HG02798 (cell line): ENCODE data around the gene B3GNT4.
"Not testable (repeated sequence)": the region's sequence is repeated elsewhere in the genome, so short reads cannot be mapped to it uniquely, and the experiment has no call there.

Experiments used
- ATAC-seq: cut with Tn5 transposase; IDR thresholded peaks from one replicate; pipeline ENCODE4 v1.9.1; 2021; ENCODE audit warnings: mild to moderate bottlenecking; ENCODE audit not compliant: unreplicated experiment, poor library complexity

Gene B3GNT4

DNA sequence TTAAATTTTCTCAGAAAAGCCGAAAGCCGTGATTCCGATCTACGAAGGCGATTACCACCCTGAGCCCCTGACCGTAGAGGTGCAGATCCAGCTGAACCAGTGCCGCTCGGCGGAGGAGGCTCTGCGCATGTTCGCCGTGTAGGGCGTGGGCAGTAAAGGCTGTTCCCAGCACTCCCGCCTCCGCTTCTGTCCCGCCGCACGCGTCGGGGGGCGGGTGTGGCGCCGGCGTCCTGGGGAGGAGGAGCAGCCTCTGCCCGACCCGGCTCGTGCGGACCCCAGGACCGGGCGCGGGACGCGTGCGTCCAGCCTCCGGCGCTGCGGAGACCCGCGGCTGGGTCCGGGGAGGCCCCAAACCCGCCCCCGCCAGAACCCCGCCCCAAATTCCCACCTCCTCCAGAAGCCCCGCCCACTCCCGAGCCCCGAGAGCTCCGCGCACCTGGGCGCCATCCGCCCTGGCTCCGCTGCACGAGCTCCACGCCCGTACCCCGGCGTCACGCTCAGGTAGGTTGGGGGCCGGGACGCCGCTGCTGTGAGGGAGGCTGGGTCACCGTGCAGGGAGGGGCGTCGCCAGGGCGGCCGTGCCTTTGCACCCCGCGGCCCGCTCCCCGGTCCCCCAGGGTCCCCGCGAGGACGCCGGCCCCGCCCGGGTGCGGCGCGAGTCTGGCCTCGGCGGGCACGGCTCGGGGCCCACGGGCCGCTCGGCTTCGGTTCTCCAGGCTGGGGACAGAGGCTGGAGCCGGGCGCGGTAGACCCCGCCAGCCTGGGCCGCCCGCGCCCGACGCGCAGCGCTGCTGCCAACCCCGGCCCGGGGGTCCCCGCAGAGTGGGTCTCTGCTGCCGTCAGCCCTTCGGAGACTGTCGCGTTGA lies at the start of gene B3GNT4:
Gene B3GNT4 (plus strand): TSS at position 409 of the 866 bp plus-strand sequence. CDS start 910 bp downstream, outside the sequence.
- peak; percentile 44 for ATAC-seq

DNA sequence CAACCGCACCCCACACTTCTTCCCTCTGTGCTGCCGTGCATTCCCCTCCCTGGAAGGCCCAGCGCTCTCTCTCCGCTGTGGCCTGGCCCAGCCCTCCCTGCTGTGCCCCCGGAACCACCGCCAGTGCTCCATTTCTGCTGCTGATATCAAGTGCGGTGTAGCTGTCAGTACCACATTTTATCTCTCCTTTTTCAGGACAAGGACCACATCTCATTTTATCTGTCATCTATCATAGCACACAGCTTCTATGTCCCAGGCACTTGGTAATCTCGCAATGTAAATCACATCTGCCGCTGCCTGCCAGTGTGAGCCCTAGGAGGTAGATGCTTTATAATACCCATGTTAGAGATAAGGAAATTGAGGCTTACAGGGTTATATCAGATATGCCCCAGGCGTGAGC lies 47.8 kb upstream of the B3GNT4 start:
- ATAC-seq: no peak

GRCh38 chr12:122158700-122159285 lies 44.7 kb upstream of the B3GNT4 start:
- no peak for ATAC-seq

GRCh38 chr12:122159882-122160281 lies 43.6 kb upstream of the B3GNT4 start:
- no peak for ATAC-seq

- no peak for ATAC-seq
Measured at GRCh38 chr12:122160761-122161160, 42.7 kb upstream of the B3GNT4 start.

DNA sequence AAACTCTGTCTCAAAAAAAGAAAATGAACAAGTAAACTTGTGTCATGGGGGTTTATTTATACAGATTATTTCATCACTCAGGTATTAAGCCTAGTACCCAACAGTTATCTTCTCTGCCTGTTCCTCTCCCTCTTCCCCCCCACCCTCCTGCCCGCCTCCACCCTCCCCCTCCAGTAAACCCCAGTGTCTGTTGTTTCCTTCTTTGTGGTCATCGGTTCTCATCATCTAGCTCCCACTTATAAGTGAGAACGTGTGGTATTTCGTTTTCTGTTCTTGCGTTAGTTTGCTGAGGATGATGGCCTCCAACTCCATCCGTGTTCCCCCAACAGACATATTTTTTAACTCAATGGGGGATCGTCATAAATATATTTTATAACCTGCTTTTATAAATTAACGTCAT lies 41.8 kb upstream of the B3GNT4 start:
- ATAC-seq: no peak

GRCh38 chr12:122162976-122163375 lies 40.5 kb upstream of the B3GNT4 start:
- ATAC-seq: no peak

GRCh38 chr12:122166422-122167349 lies 36.8 kb upstream of the B3GNT4 start:
- peak; percentile 73 for ATAC-seq

DNA sequence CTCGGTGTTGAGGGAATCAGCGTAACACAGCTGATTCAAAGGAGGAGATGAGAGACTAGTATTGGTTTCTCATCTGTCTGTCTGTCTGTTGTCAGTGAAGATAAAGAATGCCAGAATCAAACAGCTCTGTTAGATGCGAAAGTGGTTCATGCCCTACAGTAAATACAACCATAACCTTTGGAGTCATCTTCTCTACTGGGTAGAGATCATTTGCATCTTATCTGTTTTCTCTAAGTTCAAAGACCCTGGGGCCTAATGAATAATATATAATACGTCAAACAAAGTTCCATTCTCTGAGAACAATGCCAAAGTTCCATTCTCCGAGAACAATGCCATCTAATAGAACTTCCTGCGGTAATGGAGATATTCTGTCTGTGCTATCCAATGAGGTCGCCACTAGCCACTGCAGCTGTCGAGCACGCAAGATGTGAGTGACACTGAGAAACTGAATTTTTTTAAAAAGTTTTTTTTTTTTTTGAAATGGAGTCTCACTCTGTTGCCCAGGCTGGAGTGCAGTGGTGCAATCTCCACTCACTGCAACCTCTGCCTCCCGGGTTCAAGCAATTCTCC lies 36.1 kb upstream of the B3GNT4 start:
- ATAC-seq: no peak

GRCh38 chr12:122168492-122168891 lies 35.0 kb upstream of the B3GNT4 start:
- no peak for ATAC-seq

GRCh38 chr12:122171399-122171798 lies 32.1 kb upstream of the B3GNT4 start:
- ATAC-seq: no peak

DNA sequence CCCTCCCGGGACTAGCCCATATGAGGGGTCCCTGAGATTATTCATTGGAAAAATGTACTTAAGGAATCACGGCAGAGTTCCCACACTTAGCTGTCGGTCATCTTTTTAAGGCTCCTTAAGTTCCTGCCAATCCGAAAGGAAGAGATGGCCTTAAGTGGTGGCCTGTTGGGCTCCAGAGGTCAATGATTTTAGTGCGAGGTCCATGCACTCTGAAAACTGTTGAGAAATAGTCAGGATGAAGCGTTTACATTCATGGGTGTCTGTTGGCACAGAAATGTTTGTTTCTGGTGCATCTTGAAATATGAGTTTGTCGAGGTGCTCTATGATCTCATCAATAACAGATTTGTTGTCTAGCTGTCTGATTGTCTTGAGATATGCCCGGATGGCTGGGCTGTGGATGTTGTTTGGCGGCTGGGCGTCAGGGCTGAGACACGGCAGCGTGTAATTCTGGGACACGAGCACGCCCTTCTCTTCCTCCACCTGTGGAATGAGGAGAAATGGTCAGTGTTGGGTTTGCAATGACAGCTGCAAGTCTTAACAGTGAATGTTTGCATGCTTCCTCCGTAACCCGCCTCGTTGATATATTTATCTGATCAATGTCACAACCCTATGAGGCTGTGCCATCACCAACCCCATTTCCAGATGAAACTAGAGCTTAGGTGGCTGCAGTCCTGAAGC lies 31.1 kb upstream of the B3GNT4 start:
- no peak for ATAC-seq

GRCh38 chr12:122174155-122174845 lies 29.2 kb upstream of the B3GNT4 start, which contains the start of gene IL31:
TSS of gene IL31 (minus strand) at chr12:122174221. CDS start at chr12:122174172, 49 bp downstream.
- ATAC-seq: no peak

- ATAC-seq: not testable (repeated sequence)
Measured at GRCh38 chr12:122176473-122176872, 27.0 kb upstream of the B3GNT4 start.

GRCh38 chr12:122182887-122183587 lies 20.5 kb upstream of the B3GNT4 start, which contains the start of gene LRRC43:
TSS of gene LRRC43 (plus strand) at chr12:122183123. CDS start at chr12:122183145, 22 bp downstream.
- ATAC-seq: no peak

DNA sequence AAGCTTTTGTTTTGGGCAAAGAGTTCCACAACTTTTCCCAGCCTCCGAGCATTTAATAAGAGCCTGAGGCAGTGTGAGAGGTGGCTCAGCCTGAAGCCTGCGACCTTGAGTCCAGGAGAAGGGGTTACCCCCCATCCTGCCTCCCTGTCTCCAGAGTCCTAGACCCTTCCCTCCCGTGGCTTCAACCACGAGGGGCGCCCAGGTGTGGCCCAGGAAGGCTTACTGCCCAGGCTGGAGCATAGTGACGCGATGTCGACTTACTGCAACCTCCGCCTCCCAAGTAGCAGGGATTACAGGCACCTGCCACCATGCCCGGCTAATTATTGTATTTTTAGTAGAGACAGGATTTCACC lies 19.9 kb upstream of the B3GNT4 start:
- ATAC-seq: no peak

- no peak for ATAC-seq
Measured at GRCh38 chr12:122184517-122184916, 19.0 kb upstream of the B3GNT4 start.

- ATAC-seq: no peak
Measured at GRCh38 chr12:122185079-122185478, 18.4 kb upstream of the B3GNT4 start.
